CD4-positive, alpha-beta memory T cell (primary cell): ENCODE measurements around the gene CCDC141. TPM values are rescaled to one million over a fixed set of nuclear protein-coding genes. Genes with fewer than 3 reads are reported as not detected.

Source experiments
- CTCF ChIA-PET: fragments of 350-600 bp; sonication (Branson Sonifier 250); formaldehyde crosslinking; loops from one replicate; lab custom pipeline; 2021; ENCODE audit warnings: inconsistent platforms; ENCODE audit not compliant: partially characterized antibody; lab: Charles Lee
- POLR2A ChIA-PET: fragments of 350-600 bp; sonication (Branson Sonifier 250); formaldehyde crosslinking; loops from one replicate; lab custom pipeline; 2021; ENCODE audit not compliant: partially characterized antibody; lab: Charles Lee
- DNase-seq, 5 donors: peaks; one replicate each; pipeline versions ENCODE4 v3.0.0 to v3.0.0-alpha.2; 2020 to 2022; ENCODE audit warnings: mixed read lengths in 1 of 5
- H3K27ac ChIP-seq: one replicate; pipeline ENCODE4 v1.7.0; 2013; ENCODE audit warnings: low read depth, low read length
- H3K27me3 ChIP-seq: 2 replicates; pipeline ENCODE4 v1.7.0; 2013; ENCODE audit warnings: mild to moderate bottlenecking, low read length, moderate library complexity; ENCODE audit not compliant: insufficient read depth
- H3K36me3 ChIP-seq: 2 replicates; pipeline ENCODE4 v1.7.0; 2013; ENCODE audit warnings: mild to moderate bottlenecking, low read length, moderate library complexity; ENCODE audit not compliant: insufficient read depth
- H3K4me1 ChIP-seq: 2 replicates; pipeline ENCODE4 v1.7.0; 2013; ENCODE audit warnings: mild to moderate bottlenecking, low read length, moderate library complexity; ENCODE audit not compliant: insufficient read depth
- H3K4me3 ChIP-seq, 2 donors: one replicate each; pipeline ENCODE4 v1.7.0; 2013; ENCODE audit warnings: low read length in 2 of 2, mild to moderate bottlenecking in 1 of 2
- H3K9me3 ChIP-seq, 2 donors: one replicate each; pipeline ENCODE4 v1.7.0; 2013; ENCODE audit warnings: low read length in 2 of 2, control low read depth in 1 of 2; ENCODE audit not compliant: control insufficient read depth in 1 of 2
- H3K27ac Mint-ChIP-seq, 7 donors: one replicate each; pipeline ENCODE4 v1.8.0; 2020 to 2021; ENCODE audit warnings: mixed read lengths in 7 of 7, mild to moderate bottlenecking in 6 of 7, inconsistent platforms in 3 of 7, moderate library complexity in 3 of 7
- H3K27me3 Mint-ChIP-seq, 2 donors: one replicate each; pipeline ENCODE4 v1.8.0; 2020 to 2021; ENCODE audit warnings: mixed read lengths in 2 of 2
- H3K36me3 Mint-ChIP-seq, 2 donors: one replicate each; pipeline ENCODE4 v1.8.0; 2020 to 2021; ENCODE audit warnings: mixed read lengths in 2 of 2, inconsistent platforms in 1 of 2, mild to moderate bottlenecking in 1 of 2
- H3K4me1 Mint-ChIP-seq, 4 donors: one replicate each; pipeline ENCODE4 v1.8.0; 2020 to 2021; ENCODE audit warnings: mixed read lengths in 4 of 4, mild to moderate bottlenecking in 1 of 4
- H3K4me3 Mint-ChIP-seq, 8 donors: one replicate each; pipeline ENCODE4 v1.8.0; 2020 to 2021; ENCODE audit warnings: mixed read lengths in 8 of 8, mild to moderate bottlenecking in 7 of 8, moderate library complexity in 6 of 8, inconsistent platforms in 3 of 8
- H3K9me3 Mint-ChIP-seq, 8 donors: one replicate each; pipeline ENCODE4 v1.8.0; 2020 to 2021; ENCODE audit warnings: mixed read lengths in 8 of 8, mild to moderate bottlenecking in 5 of 8, inconsistent platforms in 3 of 8, moderate library complexity in 1 of 8
- intact Hi-C: fragments of 100-400 bp; cut with micrococcal nuclease; formaldehyde crosslinking; loops from one replicate; pipeline ENCODE4 v1.15.1; 2023
- polyA plus RNA-seq, 2 donors: library from polyadenylated mRNA; unstranded; fragments of 300-500 nt; fragmentation: Illumina TruSeq; gene quantifications; one replicate each; pipeline ENCODE4 v1.2.3, GENCODE V29; 2021
- total RNA-seq, 2 experiments: library from RNA; stranded (reverse); gene quantifications; one replicate each; pipeline ENCODE4 v1.2.3, GENCODE V29; 2021

CCDC141 gene
- total and polyA plus RNA-seq, 4 experiments from 2014 or later: 0.73 to 8.2 (median 5.3) TPM

DNA sequence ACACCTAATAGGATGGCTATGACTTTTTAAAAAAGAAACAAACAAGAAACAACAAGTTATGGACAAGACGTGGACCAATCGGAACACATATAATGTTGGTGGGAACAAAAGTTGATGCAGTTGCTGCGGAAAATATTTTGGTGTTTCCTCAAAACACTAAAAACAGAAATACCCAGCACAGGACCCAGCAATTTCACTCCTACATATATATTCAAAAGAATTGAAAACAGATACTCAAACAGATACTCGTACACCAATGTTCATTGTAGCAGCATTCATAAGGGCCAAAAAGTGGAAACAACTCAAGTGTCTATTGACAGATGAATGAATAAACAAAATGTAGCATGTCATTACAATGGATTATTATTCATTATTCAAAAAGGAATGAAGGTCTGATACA is 12.1 kb downstream of the CCDC141 start:
- intact Hi-C loops: no loop called here
- DNase-seq: no peak
- Mint-ChIP-seq H3K9me3 (peaks cover 0 to 9% (median 0%) of the 10 kb centered on the region in 8 donors), H3K4me3 (no peak overlapping the region), H3K36me3 (peaks cover 1 to 3% of the 10 kb centered on the region in 2 donors), H3K27me3 (no peaks in the 10 kb centered on the region), H3K27ac (no peak overlapping the region), H3K4me1 (peaks cover 0 to 7% (median 3%) of the 10 kb centered on the region in 4 donors)
- Histone ChIP-seq H3K27ac (no peak overlapping the region), H3K4me3 (no peak overlapping the region), H3K27me3 (no peaks in the 10 kb centered on the region), H3K36me3 (no peaks in the 10 kb centered on the region), H3K9me3 (no peaks in the 10 kb centered on the region), H3K4me1 (peaks cover 8% of the 10 kb centered on the region)
- ChIA-PET POLR2A (no interaction called here), CTCF (no interaction called here)

- no peak overlapping the region for H3K4me3 ChIP-seq
- Mint-ChIP-seq H3K27me3 (no peaks in the 10 kb centered on the region), H3K9me3 (peaks cover 0 to 5% (median 0%) of the 10 kb centered on the region in 8 donors), H3K4me1 (peaks cover 4 to 19% (median 16%) of the 10 kb centered on the region in 4 donors), H3K4me3 (no peak overlapping the region), H3K27ac (no peak overlapping the region), H3K36me3 (peaks cover 1 to 3% of the 10 kb centered on the region in 2 donors)
- POLR2A ChIA-PET: no interaction called here
- DNase-seq: no peak
- H3K27me3 ChIP-seq: no peaks in the 10 kb centered on the region
- no peak overlapping the region for H3K27ac ChIP-seq
- intact Hi-C loops: no loop called here
- CTCF ChIA-PET: no interaction called here
- no peaks in the 10 kb centered on the region for H3K9me3 ChIP-seq
- peaks cover 11% of the 10 kb centered on the region for H3K4me1 ChIP-seq
- H3K36me3 ChIP-seq: no peaks in the 10 kb centered on the region
Observed at GRCh38 chr2:179036353-179036905, 13.5 kb downstream of the CCDC141 start.

DNA sequence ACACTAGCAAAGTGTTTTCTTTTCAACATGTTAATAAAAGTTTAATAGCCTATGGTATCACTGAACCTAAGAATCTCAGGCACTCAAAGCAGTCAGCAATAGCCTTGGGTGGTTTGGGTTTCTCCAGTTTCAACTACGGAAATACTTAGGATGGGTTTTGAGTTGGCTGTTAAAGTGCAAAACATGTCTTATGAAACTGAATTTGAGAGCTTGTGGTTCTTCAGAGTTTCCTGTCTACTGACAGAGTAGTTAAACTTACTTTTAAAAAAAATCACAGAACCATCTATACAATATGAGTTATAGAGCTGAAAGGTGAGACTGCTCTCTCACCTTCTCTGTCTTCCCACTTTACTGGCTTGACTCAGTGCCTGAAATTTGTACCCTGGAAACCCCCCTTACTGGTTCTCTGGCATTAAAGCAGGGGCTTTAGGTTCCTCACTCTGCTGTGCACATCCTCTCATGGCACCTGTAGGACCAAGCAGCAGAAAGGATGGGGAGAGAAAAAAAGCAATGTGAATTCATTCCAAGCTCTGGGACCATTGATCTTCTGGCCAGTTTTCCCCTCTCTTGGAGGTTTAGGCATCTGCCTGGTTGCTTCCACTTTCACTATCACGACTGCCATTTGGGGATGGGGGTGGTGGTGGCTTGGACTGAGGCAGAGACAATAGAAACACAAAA is 18.1 kb downstream of the CCDC141 start:
- peaks cover 7 to 18% (median 17%) of the 10 kb centered on the region in 4 donors for H3K4me1 Mint-ChIP-seq
- ChIA-PET CTCF (interaction anchor here (0.8 to 1.6 kb wide), 4 partner anchors 11 to 270 kb away, joined by 3 to 6 read pairs (median 4); partner anchors contain the start of gene CCDC141), POLR2A (interaction anchor here (1.0 to 2.0 kb wide), 6 partner anchors 9 to 25 kb away, joined by 3 to 20 read pairs (median 4); partner anchors contain the start of gene CCDC141)
- Histone ChIP-seq H3K9me3 (peaks cover 0 to 8% of the 10 kb centered on the region in 2 donors), H3K36me3 (no peaks in the 10 kb centered on the region), H3K4me1 (peaks cover 11% of the 10 kb centered on the region), H3K27me3 (no peaks in the 10 kb centered on the region), H3K27ac (peak overlapping the region; percentile 36), H3K4me3 (peak overlapping the region in 1 of 2 donors; percentile 28)
- H3K36me3 Mint-ChIP-seq: peaks cover 3 to 13% of the 10 kb centered on the region in 2 donors
- peak overlapping the region; percentile 76 to 93 (median 89) for H3K27ac Mint-ChIP-seq
- intact Hi-C loops: loop anchor here (2.0 kb wide), 1 partner anchor 17 kb away; no protein-coding TSS in a partner anchor
- DNase-seq: peak in 3 of 5 donors; percentile 22 to 47 (median 40)
- H3K4me3 Mint-ChIP-seq: peak overlapping the region; percentile 72 to 88 (median 78)
- no peaks in the 10 kb centered on the region for H3K27me3 Mint-ChIP-seq
- peaks cover 0 to 22% (median 10%) of the 10 kb centered on the region in 8 donors for H3K9me3 Mint-ChIP-seq

- H3K4me1 Mint-ChIP-seq: peaks cover 0 to 3% (median 0%) of the 10 kb centered on the region in 4 donors
- no peak for DNase-seq
- intact Hi-C loops: no loop called here
- no peaks in the 10 kb centered on the region for H3K4me1 ChIP-seq
- no peaks in the 10 kb centered on the region for H3K27me3 Mint-ChIP-seq
- H3K36me3 Mint-ChIP-seq: peaks cover 1 to 12% of the 10 kb centered on the region in 2 donors
- POLR2A ChIA-PET: interaction anchor here (0.6 kb wide), 1 partner anchor 35 kb away, joined by 3 read pairs; no protein-coding TSS in a partner anchor
- CTCF ChIA-PET: no interaction called here
- no peaks in the 10 kb centered on the region for H3K36me3 ChIP-seq
- peaks cover 0 to 8% of the 10 kb centered on the region in 2 donors for H3K9me3 ChIP-seq
- peaks cover 0 to 22% (median 15%) of the 10 kb centered on the region in 8 donors for H3K9me3 Mint-ChIP-seq
- H3K4me3 ChIP-seq: no peak overlapping the region
- H3K27me3 ChIP-seq: no peaks in the 10 kb centered on the region
- no peak overlapping the region for H3K27ac ChIP-seq
- no peak overlapping the region for H3K27ac Mint-ChIP-seq
- H3K4me3 Mint-ChIP-seq: no peak overlapping the region
Observed at GRCh38 chr2:179024445-179024844, 25.5 kb downstream of the CCDC141 start.

- Mint-ChIP-seq H3K27ac (no peak overlapping the region), H3K9me3 (peaks cover 0 to 13% (median 9%) of the 10 kb centered on the region in 8 donors), H3K36me3 (peaks cover 1 to 6% of the 10 kb centered on the region in 2 donors), H3K4me3 (no peak overlapping the region), H3K4me1 (peaks cover 0 to 3% (median under 1%) of the 10 kb centered on the region in 4 donors), H3K27me3 (no peaks in the 10 kb centered on the region)
- H3K27ac ChIP-seq: no peak overlapping the region
- intact Hi-C loops: no loop called here
- no peak for DNase-seq
- no peaks in the 10 kb centered on the region for H3K27me3 ChIP-seq
- no peak overlapping the region for H3K4me3 ChIP-seq
- H3K9me3 ChIP-seq: peaks cover 0 to 1% of the 10 kb centered on the region in 2 donors
- H3K36me3 ChIP-seq: no peaks in the 10 kb centered on the region
- no peaks in the 10 kb centered on the region for H3K4me1 ChIP-seq
- CTCF ChIA-PET: no interaction called here
- POLR2A ChIA-PET: interaction anchor here (0.8 kb wide), 1 partner anchor 27 kb away, joined by 3 read pairs; the partner anchor contains the start of gene CCDC141
Observed at GRCh38 chr2:179022685-179023084, 27.3 kb downstream of the CCDC141 start.

GRCh38 chr2:179021258-179021657 is 28.7 kb downstream of the CCDC141 start:
- Histone ChIP-seq H3K4me1 (no peaks in the 10 kb centered on the region), H3K27ac (no peak overlapping the region), H3K9me3 (no peaks in the 10 kb centered on the region), H3K4me3 (no peak overlapping the region), H3K36me3 (no peaks in the 10 kb centered on the region), H3K27me3 (no peaks in the 10 kb centered on the region)
- Mint-ChIP-seq H3K4me1 (peaks cover 0 to 3% (median under 1%) of the 10 kb centered on the region in 4 donors), H3K4me3 (no peak overlapping the region), H3K9me3 (peaks cover 0 to 5% (median 0%) of the 10 kb centered on the region in 8 donors), H3K27me3 (no peaks in the 10 kb centered on the region), H3K27ac (no peak overlapping the region), H3K36me3 (no peaks in the 10 kb centered on the region)
- ChIA-PET POLR2A (no interaction called here), CTCF (interaction anchor here (0.6 to 1.1 kb wide), 2 partner anchors 10 to 109 kb away, joined by 3 to 4 read pairs; no protein-coding TSS in a partner anchor)
- DNase-seq: no peak
- intact Hi-C loops: no loop called here
